CD4-positive, alpha-beta T cell treated with Interleukin-10 for 1 hour (primary cell): ENCODE measurements around the gene YPEL2.

Source experiments
- DNase-seq: peaks from one replicate; pipeline ENCODE4 v3.0.0-alpha.2; 2020

The YPEL2 gene

GRCh38 chr17:59357929-59358328 is 26.5 kb downstream of the YPEL2 start:
- DNase-seq, result no peak

DNA sequence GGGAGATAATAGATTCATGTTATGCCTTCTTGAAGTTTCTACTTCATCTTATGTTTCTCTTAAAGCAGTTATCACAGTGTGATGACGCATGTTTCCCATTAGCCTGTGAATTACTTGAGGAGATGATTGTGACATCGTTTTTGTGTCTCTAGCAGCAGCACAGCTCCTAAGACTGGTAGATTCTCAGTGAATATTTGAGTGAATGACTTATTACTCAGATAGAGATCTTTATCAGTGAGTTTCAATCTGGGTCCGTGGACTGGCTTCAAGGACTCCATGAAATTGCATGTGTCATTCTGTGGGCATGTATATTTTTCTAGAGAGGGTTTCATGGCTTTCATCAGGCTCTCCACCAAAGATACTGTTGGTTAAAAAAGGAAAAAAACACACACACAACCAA is 29.9 kb downstream of the YPEL2 start:
- no peak for DNase-seq

DNA sequence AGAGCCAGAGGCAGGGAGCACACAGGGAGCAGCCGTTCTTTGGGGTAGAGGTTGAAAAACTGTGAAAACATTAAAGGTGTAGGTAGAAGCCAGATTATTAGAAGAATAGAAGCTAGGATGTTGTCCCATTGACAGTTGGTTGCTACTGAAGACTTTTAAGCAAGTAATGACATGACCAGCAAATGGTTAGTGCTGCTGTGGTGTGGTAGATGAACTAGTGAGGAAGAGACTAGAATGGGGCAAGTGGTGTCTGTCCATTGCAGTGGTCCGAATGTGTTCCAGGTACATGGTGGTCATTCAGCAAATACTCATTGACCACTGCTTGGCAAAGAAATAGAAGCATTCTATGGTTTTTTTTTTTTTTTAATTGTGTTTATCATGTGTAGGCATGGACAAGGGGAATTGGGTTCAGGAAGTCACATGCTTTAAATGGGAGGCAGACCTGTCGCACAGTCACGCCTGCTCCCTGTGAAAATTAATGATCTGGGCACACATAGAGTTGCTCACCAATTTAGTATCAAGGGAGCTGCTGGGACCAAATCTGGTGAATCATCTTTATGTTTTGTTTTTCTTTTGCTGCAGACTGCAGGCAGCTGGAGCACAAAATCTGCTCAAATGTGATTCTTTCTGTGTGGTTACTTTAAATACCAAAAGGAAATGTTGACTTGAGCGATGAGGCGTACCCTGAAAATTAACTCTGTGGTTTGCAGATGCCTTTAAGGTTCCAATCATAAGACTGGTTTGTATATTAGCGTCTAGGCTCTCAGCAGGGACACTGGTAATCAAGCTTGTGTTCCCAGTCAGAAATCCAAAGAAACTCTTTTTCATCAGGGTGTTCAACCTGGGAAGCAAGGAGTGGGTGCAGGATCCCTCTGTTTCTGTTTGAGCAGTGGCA is 30.7 kb downstream of the YPEL2 start:
- DNase-seq, result peak; percentile 41

- DNase-seq, result no peak
Measured at GRCh38 chr17:59362811-59363205, 31.4 kb downstream of the YPEL2 start.

DNA sequence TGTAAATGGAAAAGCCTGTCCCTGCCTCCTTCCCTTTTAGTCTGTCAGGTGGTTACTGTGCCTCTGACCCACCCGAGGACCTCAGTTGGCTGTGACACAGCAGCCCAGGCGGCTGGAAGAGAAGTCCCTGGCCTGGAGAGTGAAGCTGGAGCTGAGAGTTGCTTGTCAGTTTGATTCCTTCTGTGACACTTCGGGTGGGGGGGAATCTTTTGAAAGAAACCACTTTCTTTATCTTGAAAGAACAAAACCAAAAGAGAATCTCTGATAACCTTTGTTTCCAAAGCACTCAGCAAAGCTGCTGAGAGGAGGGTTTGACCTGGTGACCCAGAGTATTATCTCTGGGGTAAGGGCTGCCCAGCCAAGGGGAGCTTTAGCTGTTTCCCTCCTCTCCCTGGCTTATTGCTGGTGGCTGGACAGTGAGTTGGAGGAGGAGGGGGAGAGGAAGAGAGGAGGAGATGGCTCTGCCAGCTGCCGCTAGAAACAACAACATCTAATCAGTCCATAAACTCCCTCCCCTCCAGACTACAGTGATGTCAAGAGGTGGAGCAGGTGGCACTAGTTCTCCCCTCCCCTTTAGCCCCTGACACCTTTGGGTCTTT is 34.0 kb downstream of the YPEL2 start:
- DNase-seq, result peak; percentile 35

DNA sequence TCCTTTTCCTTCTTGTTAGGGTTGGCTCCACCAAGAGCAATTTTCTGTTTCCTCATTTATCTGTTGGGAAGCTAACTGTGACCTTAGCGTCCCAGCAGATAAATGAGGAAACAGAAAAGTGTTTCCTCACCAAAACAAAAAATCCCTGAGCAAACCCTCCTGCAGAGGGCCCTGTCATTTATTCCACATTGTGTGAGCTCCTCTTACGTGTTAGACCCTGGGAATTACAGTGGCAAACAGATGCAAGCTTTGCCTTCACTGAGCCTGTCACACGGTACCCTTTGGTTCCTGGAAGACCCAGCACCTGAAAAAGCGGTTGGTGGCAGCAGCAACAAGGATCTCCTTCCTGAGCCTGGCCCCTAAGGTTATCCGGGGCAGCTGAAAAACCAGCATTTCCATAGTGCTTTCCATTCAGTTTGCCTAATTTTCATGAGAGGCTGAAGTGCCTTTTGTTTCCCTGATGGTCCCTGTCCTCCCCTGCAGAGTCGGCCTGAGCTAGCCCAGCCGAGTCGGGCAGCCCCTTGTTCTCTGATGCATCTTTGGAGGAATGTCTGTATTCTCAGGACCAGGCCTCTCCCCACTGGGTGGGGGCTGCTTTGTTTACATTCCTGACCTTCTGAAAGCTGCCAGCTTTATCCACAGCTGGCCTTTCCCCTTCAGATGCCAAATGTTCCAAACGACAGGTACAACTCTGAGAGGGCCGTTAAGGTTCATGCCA is 34.7 kb downstream of the YPEL2 start:
- DNase-seq, result no peak

GRCh38 chr17:59366773-59367656 is 35.6 kb downstream of the YPEL2 start:
- DNase-seq, result no peak

DNA sequence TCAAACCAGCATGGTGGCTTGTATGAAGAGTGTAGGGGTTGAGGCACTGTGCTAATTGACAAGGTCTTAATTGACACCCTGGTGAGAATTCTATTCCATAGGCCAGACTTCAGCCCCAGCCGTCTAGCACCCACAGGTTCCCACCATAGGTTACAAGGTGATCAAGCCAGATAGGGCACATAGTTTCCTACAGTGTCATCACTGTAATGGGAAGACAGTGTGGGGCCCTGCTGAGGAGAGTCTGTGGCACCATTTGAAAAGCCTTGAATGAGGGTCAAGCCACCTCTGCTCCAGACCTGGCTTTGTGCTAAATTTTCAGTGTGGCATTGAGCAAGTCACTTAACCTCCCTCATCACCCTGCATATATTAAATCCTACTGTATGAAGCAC is 36.2 kb downstream of the YPEL2 start:
- DNase-seq, result no peak

GRCh38 chr17:59368218-59368857 is 36.9 kb downstream of the YPEL2 start:
- no peak for DNase-seq

DNA sequence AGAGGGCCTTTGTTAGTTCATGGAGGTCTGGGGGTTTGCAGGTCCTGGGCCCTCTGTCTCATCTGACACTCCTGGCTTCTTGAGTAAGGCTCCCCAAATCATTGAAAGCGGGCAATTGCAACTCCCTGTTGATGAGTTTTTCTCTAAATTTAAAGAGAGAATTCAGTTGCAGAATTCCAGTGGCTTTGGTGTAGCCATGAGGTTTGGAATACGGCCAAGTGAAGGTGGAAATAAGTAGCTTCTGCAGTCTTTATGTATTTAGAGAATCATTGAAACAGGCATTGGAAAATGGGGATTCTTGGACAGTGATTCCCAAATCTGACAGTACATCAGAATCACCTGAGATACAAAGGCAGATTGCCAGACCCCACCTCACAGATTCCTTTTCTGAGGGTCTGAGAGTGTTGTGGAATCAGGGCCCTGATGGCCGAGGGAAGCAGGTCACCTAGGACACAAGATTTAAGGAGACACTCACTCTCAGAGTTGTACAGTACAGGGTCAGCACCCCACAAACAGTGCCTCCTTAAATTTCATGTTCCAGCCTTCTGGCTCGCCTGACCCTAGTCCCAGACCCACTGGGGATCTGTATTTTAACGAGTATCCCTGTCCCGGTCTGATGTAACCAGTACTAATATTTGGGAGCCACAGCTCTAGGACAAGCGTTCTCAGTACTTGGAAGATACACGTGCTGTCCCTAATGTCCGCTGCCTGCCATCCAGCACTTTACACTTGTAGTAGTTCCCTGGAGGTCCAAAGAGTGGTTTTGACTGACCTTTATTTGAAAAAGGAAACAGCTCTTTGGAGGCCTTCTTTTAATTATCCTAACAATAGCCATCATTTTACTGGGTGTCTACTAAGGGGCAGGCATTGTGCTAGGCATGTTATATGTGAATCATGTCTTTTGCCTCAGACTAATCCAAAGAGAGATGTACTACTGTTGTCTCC is 37.8 kb downstream of the YPEL2 start:
- no peak for DNase-seq

DNA sequence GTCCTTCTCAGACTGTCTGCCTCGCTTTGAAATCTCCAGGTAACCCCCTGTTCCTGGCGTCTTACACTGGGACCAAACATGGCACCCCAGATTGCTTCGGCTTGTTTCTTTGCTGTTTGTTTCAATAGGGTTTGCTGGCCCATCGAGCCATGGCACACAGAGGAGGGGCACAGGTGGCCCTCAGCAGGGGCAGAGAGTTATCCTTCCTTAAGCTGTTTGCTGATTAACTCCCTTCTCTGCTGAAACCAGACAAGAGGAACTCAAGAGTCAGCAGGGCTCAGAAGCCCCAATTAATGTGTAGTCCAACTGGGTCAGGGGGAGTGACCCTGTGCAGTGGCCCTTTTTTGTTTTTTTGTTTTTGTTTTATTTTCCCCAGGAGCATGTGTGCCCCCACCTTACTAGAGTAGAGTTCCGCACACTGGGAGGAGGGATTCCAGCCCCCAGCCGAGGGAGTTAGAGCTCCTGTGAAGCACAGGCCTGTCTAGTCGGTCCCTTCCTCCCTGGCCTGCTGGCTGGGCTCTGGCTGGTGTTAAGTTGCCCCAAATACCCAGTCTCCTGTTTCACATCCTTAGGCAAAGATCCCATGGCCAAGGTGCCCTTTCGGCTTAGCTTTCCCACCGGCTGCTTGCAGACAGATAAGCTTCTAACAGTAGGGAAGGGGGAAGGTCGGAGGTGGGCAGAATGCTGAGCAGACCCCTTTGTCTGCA is 39.3 kb downstream of the YPEL2 start:
- DNase-seq, result no peak

DNA sequence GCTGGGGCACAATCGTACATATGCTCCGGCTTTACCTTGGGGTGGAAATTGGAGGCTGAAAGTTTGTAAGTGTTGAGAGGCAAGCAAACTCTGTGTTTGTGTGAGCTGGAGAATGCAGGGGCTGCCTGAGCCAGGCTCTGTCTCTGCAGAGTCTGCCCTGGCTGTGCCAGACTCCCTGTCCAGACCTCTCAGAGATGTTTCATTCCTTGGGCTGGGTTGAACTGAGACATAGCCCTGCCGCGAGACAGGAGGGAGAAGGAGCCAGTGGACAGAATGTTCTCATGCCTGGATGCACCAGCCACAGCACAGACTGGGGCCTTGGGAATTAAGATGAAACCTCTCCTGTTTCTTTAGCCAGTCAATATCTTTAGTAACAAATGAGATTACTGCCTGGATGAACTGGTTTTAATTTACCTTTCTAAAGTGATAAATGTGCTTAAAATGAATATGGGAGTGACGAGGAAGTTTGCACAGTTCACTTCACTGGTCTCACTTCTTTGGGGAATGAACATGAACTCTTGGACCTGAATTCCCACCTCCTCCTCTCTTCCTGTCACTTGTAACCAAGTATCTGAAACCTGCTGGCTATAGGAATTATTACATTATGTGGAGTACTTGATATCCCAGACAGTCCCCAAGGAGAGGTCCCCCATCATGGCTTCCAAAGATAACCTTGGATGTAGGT is 40.1 kb downstream of the YPEL2 start:
- no peak for DNase-seq

- no peak for DNase-seq
Measured at GRCh38 chr17:59372138-59372751, 40.8 kb downstream of the YPEL2 start.

- DNase-seq, result no peak
Measured at GRCh38 chr17:59373882-59374495, 42.5 kb downstream of the YPEL2 start.

DNA sequence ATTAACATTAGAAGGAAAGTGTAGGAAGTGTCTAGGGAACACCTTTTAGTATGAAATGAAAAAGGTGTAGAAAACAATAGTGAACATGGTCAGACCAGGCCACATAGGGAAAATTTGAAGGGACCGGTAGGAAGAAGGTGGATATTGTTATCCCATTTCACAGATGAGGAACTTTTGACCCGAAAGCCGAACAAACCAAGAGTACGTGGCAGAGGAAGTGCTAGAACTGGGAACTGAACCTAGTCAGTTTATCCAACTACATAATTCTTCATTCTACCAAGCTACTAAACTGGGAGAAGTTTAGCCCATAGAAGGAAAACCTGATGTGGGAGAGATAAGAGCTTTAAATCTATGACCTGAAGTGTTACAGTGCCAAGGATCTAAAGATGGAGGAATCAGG is 43.2 kb downstream of the YPEL2 start:
- DNase-seq, result no peak

- no peak for DNase-seq
Measured at GRCh38 chr17:59375857-59376256, 44.4 kb downstream of the YPEL2 start.

DNA sequence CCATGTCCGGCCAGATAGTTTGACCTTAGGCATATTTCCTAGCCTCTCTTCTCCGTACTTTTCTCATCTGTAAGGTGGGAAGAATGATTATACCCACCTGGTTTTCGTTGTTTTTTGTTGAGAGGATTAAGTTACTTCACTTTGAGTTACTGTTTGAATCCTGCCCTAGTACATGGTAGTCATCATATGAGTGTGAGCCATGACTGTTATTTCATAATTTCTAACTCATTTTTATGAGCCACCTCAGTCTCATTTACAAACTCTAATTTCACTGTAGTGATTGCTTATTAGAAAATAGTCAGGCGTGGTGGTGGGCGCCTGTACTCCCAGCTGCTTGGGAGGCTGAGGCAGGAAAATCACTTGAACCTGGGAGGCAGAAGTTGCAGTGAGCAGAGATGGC is 45.1 kb downstream of the YPEL2 start:
- no peak for DNase-seq

DNA sequence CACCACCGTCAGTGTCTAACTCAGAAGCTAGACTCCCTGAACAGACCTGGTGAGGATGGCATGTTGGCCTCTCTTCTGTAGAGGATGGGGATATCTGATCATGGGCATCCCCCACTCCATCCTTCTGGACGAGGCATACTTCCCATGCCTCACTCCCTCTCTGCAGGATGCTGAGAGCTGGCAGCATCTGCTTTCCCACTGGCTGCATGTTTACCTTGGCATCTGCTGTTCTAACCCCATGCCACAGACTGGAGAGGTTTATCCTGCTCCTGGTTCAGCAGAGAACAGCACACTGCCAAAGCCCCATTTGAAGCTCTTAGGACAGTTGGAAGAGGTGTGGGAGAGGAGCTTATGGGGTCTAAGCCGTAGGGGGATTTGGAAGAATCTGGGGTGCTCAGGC is 46.0 kb downstream of the YPEL2 start:
- no peak for DNase-seq

- no peak for DNase-seq
Measured at GRCh38 chr17:59378675-59379074, 47.2 kb downstream of the YPEL2 start.
